H9 (cell line): ENCODE measurements around the gene MRPS10. TPM values are rescaled to one million over a fixed set of nuclear protein-coding genes. Genes with fewer than 3 reads are reported as not detected.

ENCODE experiments used
- DNase-seq: peaks from one replicate; pipeline ENCODE4 v3.0.0-alpha.2; 2017
- H2AFZ ChIP-seq: one replicate; pipeline ENCODE4 v1.6.1; 2013; ENCODE audit warnings: mild to moderate bottlenecking, low read length, control low read depth, moderate library complexity
- H2AK5ac ChIP-seq: 2 replicates; pipeline ENCODE4 v1.6.1; 2013; ENCODE audit warnings: low read length, control low read depth, mixed read lengths; ENCODE audit not compliant: insufficient read length
- H2BK120ac ChIP-seq: one replicate; pipeline ENCODE4 v1.6.1; 2013; ENCODE audit warnings: low read depth, mild to moderate bottlenecking, low read length, control low read depth, inconsistent platforms; ENCODE audit not compliant: poor library complexity, severe bottlenecking
- H2BK12ac ChIP-seq: 2 replicates; pipeline ENCODE4 v1.6.1; 2013; ENCODE audit warnings: low read length, control low read depth, mixed read lengths, low read depth; ENCODE audit not compliant: insufficient read length
- H2BK15ac ChIP-seq: 2 replicates; pipeline ENCODE4 v1.6.1; 2013; ENCODE audit warnings: low read depth, low read length, control low read depth
- H2BK20ac ChIP-seq: one replicate; pipeline ENCODE4 v1.6.1; 2013; ENCODE audit warnings: low read depth, mild to moderate bottlenecking, low read length, control low read depth, inconsistent platforms; ENCODE audit not compliant: poor library complexity, severe bottlenecking
- H2BK5ac ChIP-seq: 2 replicates; pipeline ENCODE4 v1.6.1; 2013; ENCODE audit warnings: low read length, control low read depth, mixed read lengths; ENCODE audit not compliant: insufficient read length
- H3K14ac ChIP-seq: 2 replicates; pipeline ENCODE4 v1.6.1; 2013; ENCODE audit warnings: low read length, control low read depth; ENCODE audit not compliant: insufficient read depth
- H3K18ac ChIP-seq: 2 replicates; pipeline ENCODE4 v1.6.1; 2013; ENCODE audit warnings: low read depth, mild to moderate bottlenecking, mixed read lengths, low read length, control low read depth; ENCODE audit not compliant: insufficient read length
- H3K23ac ChIP-seq: 2 replicates; pipeline ENCODE4 v1.6.1; 2013; ENCODE audit warnings: low read length, control low read depth, mixed read lengths, low read depth; ENCODE audit not compliant: insufficient read length
- H3K23me2 ChIP-seq: 2 replicates; pipeline ENCODE4 v1.6.1; 2013; ENCODE audit warnings: low read depth, mild to moderate bottlenecking, mixed read lengths, low read length, control low read depth; ENCODE audit not compliant: insufficient read length, poor library complexity, severe bottlenecking
- H3K27ac ChIP-seq: 2 replicates; pipeline ENCODE4 v1.5.1; 2013; ENCODE audit warnings: low read length, control low read depth, mixed read lengths, low read depth; ENCODE audit not compliant: insufficient read length
- H3K27me3 ChIP-seq: 2 replicates; pipeline ENCODE4 v1.6.1; 2013; ENCODE audit warnings: low read length, control low read depth, inconsistent platforms; ENCODE audit not compliant: insufficient read depth
- H3K4ac ChIP-seq: 2 replicates; pipeline ENCODE4 v1.6.1; 2013; ENCODE audit warnings: low read depth, mild to moderate bottlenecking, control low read depth, inconsistent platforms, low read length, moderate library complexity
- H3K4me1 ChIP-seq: 2 replicates; pipeline ENCODE4 v1.6.1; 2013; ENCODE audit warnings: low read length, control low read depth, inconsistent platforms; ENCODE audit not compliant: insufficient read depth
- H3K4me2 ChIP-seq: 2 replicates; pipeline ENCODE4 v1.6.1; 2013; ENCODE audit warnings: low read length, control low read depth, mixed read lengths; ENCODE audit not compliant: insufficient read length, insufficient read depth
- H3K56ac ChIP-seq: 2 replicates; pipeline ENCODE4 v1.6.1; 2013; ENCODE audit warnings: low read depth, mild to moderate bottlenecking, mixed read lengths, low read length, control low read depth; ENCODE audit not compliant: insufficient read length
- H3K79me1 ChIP-seq: 2 replicates; pipeline ENCODE4 v1.6.1; 2013; ENCODE audit warnings: low read depth, mild to moderate bottlenecking, moderate library complexity, low read length, control low read depth, inconsistent platforms; ENCODE audit not compliant: insufficient read depth, poor library complexity, severe bottlenecking
- H3K79me2 ChIP-seq: 2 replicates; pipeline ENCODE4 v1.6.1; 2013; ENCODE audit warnings: low read length, control low read depth, inconsistent platforms; ENCODE audit not compliant: insufficient read depth
- H3K9ac ChIP-seq: 2 replicates; pipeline ENCODE4 v1.6.1; 2013; ENCODE audit warnings: low read length, control low read depth, mixed read lengths; ENCODE audit not compliant: insufficient read length; ENCODE audit errors: extremely low read depth
- H3K9me3 ChIP-seq: one replicate; pipeline ENCODE4 v1.6.1; 2013; ENCODE audit warnings: low read depth, low read length, inconsistent platforms; ENCODE audit not compliant: control insufficient read depth
- H3T11ph ChIP-seq: one replicate; pipeline ENCODE4 v1.6.1; 2013; ENCODE audit warnings: mild to moderate bottlenecking, low read length, control low read depth, inconsistent platforms
- H4K20me1 ChIP-seq: one replicate; pipeline ENCODE4 v1.6.1; 2013; ENCODE audit not compliant: control insufficient read depth, insufficient read length, insufficient read depth
- H4K5ac ChIP-seq: 2 replicates; pipeline ENCODE4 v1.6.1; 2013; ENCODE audit warnings: low read depth, mild to moderate bottlenecking, mixed read lengths, low read length, control low read depth; ENCODE audit not compliant: insufficient read length
- H4K8ac ChIP-seq: replicated peaks from 2 replicates; pipeline ENCODE4 v1.6.1; 2013; ENCODE audit warnings: low read length, control low read depth, mixed read lengths, low read depth; ENCODE audit not compliant: insufficient read length
- H4K91ac ChIP-seq: 2 replicates; pipeline ENCODE4 v1.6.1; 2013; ENCODE audit warnings: low read depth, mild to moderate bottlenecking, moderate library complexity, mixed read lengths, low read length, control low read depth; ENCODE audit not compliant: insufficient read length
- H3K27ac Mint-ChIP-seq, 3 experiments: 2 replicates in 2 of 3; 3 replicates in 1 of 3; pipeline ENCODE4 v1.8.0; 2020 to 2021; ENCODE audit warnings: mixed read lengths in 3 of 3, mild to moderate bottlenecking in 1 of 3, moderate library complexity in 1 of 3
- H3K27me3 Mint-ChIP-seq: 2 replicates; pipeline ENCODE4 v1.8.0; 2021; ENCODE audit warnings: low read depth, mild to moderate bottlenecking, moderate library complexity, mixed read lengths
- H3K36me3 Mint-ChIP-seq, 3 experiments: 2 replicates in 2 of 3; 3 replicates in 1 of 3; pipeline ENCODE4 v1.8.0; 2020 to 2021; ENCODE audit warnings: low read depth in 3 of 3, mixed read lengths in 3 of 3; ENCODE audit not compliant: insufficient read depth in 1 of 3
- H3K4me1 Mint-ChIP-seq, 2 experiments: 2 replicates each; pipeline ENCODE4 v1.8.0; 2020; ENCODE audit warnings: mixed read lengths in 2 of 2
- H3K4me3 Mint-ChIP-seq, 2 experiments: 2 replicates in 1 of 2; 3 replicates in 1 of 2; pipeline ENCODE4 v1.8.0; 2020 to 2021; ENCODE audit warnings: mild to moderate bottlenecking in 2 of 2, mixed read lengths in 2 of 2, moderate library complexity in 1 of 2
- H3K9me3 Mint-ChIP-seq, 2 experiments: 2 replicates in 1 of 2; 3 replicates in 1 of 2; pipeline ENCODE4 v1.8.0; 2020; ENCODE audit warnings: mild to moderate bottlenecking in 2 of 2, mixed read lengths in 2 of 2, moderate library complexity in 1 of 2
- WGBS: extraction: QIAGEN DNeasy Blood & Tissue Kit; methylation state at CpG from one replicate; pipeline ENCODE4 v1.1.7; 2013; ENCODE audit warnings: missing lambda C conversion rate, low lambda C conversion rate, mixed read lengths; ENCODE audit not compliant: insufficient read length; ENCODE audit errors: extremely low coverage; 5-methylcytosine and 5-hydroxymethylcytosine counted together
- total RNA-seq: library from RNA; stranded (reverse); gene quantifications from 2 replicates; pipeline ENCODE4 v1.2.1, GENCODE V29; 2021
- TF ChIP-seq, protein P1 (sequence below): fragments of 200-600 bp; sonication (generic); conservative IDR thresholded peaks from 3 replicates; pipeline ENCODE4 v1.8.0; 2021; ENCODE audit warnings: antibody characterized with exemption, mild to moderate bottlenecking

MRPS10 gene
- total RNA-seq, 1 experiment from 2014 or later, result 33.9 TPM

DNA sequence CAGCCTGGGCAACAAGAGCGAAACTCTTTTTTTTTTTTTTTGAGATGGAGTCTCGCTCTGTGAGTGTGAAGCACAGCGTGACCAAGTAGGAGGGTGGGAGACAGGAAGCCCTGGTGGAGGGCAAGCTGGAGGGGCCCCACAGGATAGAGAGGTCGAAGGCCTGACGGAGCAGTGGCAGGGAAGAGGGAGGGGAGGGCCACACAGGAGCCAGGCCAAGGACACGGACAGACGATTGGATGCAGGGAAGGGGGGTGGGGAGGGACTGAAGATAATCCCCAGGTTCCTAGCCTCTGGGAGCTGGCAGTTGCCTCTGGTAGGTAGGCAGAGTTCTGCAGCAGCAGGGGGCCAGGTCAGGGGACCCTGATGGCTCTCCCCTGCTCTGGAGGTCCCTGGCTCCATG is 55.3 kb downstream of the MRPS10 start:
- Mint-ChIP-seq H3K9me3 (no peaks in the 10 kb centered on the region), H3K27ac (no peak overlapping the region; a peak in 1 of 7 replicates), H3K36me3 (no peaks in the 10 kb centered on the region), H3K4me1 (peaks cover 51 to 69% of the 10 kb centered on the region in 2 experiments), H3K27me3 (peaks cover 20% of the 10 kb centered on the region), H3K4me3 (no peak overlapping the region)
- H3K27ac ChIP-seq, result no peak overlapping the region
- H3T11ph ChIP-seq, result no peak overlapping the region
- no peak overlapping the region for H2BK12ac ChIP-seq
- no CpG with 5 or more reads among the region's 7 CpGs for WGBS
- H3K9me3 ChIP-seq, result no peaks in the 10 kb centered on the region
- H3K79me2 ChIP-seq, result no peaks in the 10 kb centered on the region
- peak; percentile 53 for DNase-seq
- H2BK20ac ChIP-seq, result no peak overlapping the region
- H2BK5ac ChIP-seq, result no peak overlapping the region
- no peak overlapping the region for H2BK120ac ChIP-seq
- TF ChIP-seq, protein P1, sequence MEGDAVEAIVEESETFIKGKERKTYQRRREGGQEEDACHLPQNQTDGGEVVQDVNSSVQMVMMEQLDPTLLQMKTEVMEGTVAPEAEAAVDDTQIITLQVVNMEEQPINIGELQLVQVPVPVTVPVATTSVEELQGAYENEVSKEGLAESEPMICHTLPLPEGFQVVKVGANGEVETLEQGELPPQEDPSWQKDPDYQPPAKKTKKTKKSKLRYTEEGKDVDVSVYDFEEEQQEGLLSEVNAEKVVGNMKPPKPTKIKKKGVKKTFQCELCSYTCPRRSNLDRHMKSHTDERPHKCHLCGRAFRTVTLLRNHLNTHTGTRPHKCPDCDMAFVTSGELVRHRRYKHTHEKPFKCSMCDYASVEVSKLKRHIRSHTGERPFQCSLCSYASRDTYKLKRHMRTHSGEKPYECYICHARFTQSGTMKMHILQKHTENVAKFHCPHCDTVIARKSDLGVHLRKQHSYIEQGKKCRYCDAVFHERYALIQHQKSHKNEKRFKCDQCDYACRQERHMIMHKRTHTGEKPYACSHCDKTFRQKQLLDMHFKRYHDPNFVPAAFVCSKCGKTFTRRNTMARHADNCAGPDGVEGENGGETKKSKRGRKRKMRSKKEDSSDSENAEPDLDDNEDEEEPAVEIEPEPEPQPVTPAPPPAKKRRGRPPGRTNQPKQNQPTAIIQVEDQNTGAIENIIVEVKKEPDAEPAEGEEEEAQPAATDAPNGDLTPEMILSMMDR, result no peak
- H2AK5ac ChIP-seq, result no peak overlapping the region
- H3K4me2 ChIP-seq, result no peak overlapping the region
- H4K20me1 ChIP-seq, result no peaks in the 10 kb centered on the region
- H3K79me1 ChIP-seq, result no peaks in the 10 kb centered on the region
- no peak overlapping the region for H3K9ac ChIP-seq
- H4K91ac ChIP-seq, result no peak overlapping the region
- no peak overlapping the region for H2AFZ ChIP-seq
- H3K23me2 ChIP-seq, result no peaks in the 10 kb centered on the region
- H3K56ac ChIP-seq, result no peak overlapping the region
- H3K14ac ChIP-seq, result no peak overlapping the region
- H3K4ac ChIP-seq, result no peak overlapping the region
- peaks cover 2% of the 10 kb centered on the region; the same call in 1 of the 2 replicates for H3K27me3 ChIP-seq
- H3K4me1 ChIP-seq, result no peaks in the 10 kb centered on the region; the same call in 1 of the 2 replicates
- H4K5ac ChIP-seq, result no peak overlapping the region
- H2BK15ac ChIP-seq, result no peak overlapping the region
- H3K18ac ChIP-seq, result no peak overlapping the region
- H3K23ac ChIP-seq, result no peak overlapping the region
- no peak overlapping the region for H4K8ac ChIP-seq
